Large intestine (tissue), 12 donors: ENCODE data around the gene ZNF85. TPM values are rescaled to one million over a fixed set of nuclear protein-coding genes. Genes with fewer than 3 reads are reported as not detected.
"Not testable (repeated sequence)": the region's sequence is repeated elsewhere in the genome, so short reads cannot be mapped to it uniquely, and the experiment has no call there.

Source experiments
- DNase-seq, 2 donors: peaks; one replicate each; pipeline versions ENCODE4 v3.0.0 to v3.0.0-alpha.2; 2013
- H3K27ac ChIP-seq: one replicate; pipeline ENCODE4 v1.5.1; 2013; ENCODE audit warnings: low read length
- H3K27me3 ChIP-seq: 2 replicates; pipeline ENCODE4 v1.6.1; 2013; ENCODE audit warnings: low read length; ENCODE audit not compliant: control insufficient read depth, insufficient read depth
- H3K36me3 ChIP-seq: 2 replicates; pipeline ENCODE4 v1.6.1; 2013; ENCODE audit warnings: low read length; ENCODE audit not compliant: control insufficient read depth, insufficient read depth
- H3K4me1 ChIP-seq: one replicate; pipeline ENCODE4 v1.6.1; 2013; ENCODE audit warnings: low read length; ENCODE audit not compliant: control insufficient read depth, insufficient read depth
- H3K4me3 ChIP-seq: one replicate; pipeline ENCODE4 v1.5.1; 2013; ENCODE audit warnings: low read length
- H3K9me3 ChIP-seq: one replicate; pipeline ENCODE4 v1.6.1; 2013; ENCODE audit warnings: mild to moderate bottlenecking, low read depth, low read length, moderate library complexity; ENCODE audit not compliant: control insufficient read depth
- WGBS: methylation state at CpG from one replicate; pipeline ENCODE4 v1.1.5; 2013; ENCODE audit warnings: low lambda C conversion rate; ENCODE audit not compliant: insufficient coverage; 5-methylcytosine and 5-hydroxymethylcytosine counted together
- long read RNA-seq, 11 donors: transcript quantifications; one replicate each; lab custom pipeline, GENCODE V29; 2026
- polyA plus RNA-seq: library from polyadenylated mRNA; unstranded; fragments of 120-200 nt; gene quantifications from one replicate; pipeline ENCODE4 v1.2.1, GENCODE V29; 2013

ZNF85 gene
- polyA plus RNA-seq, result 9.1 TPM
- long read RNA-seq, donor 1, partial matches to known transcripts, result 0 of 2 reads
- long read RNA-seq, donor 1, other reads (novel, unspliced or antisense), result 0 of 2 reads
- long read RNA-seq, donor 2, partial matches to known transcripts, result 0 of 2 reads
- long read RNA-seq, donor 2, other reads (novel, unspliced or antisense), result 0 of 2 reads
- long read RNA-seq, donor 3, result 0 reads
- long read RNA-seq, donor 4, result 0 reads
- long read RNA-seq, donor 5, result 0 reads
- long read RNA-seq, donor 6, partial matches to known transcripts, result 0 of 2 reads
- long read RNA-seq, donor 6, other reads (novel, unspliced or antisense), result 0 of 2 reads
- long read RNA-seq, donor 7, partial matches to known transcripts, result 0 of 5 reads
- long read RNA-seq, donor 7, other reads (novel, unspliced or antisense), result 0 of 5 reads
- long read RNA-seq, donor 8, partial matches to known transcripts, result 0 of 2 reads
- long read RNA-seq, donor 8, other reads (novel, unspliced or antisense), result 0 of 2 reads
- long read RNA-seq, donor 9, partial matches to known transcripts, result 0 of 2 reads
- long read RNA-seq, donor 9, other reads (novel, unspliced or antisense), result 0 of 2 reads
- long read RNA-seq, donor 10, partial matches to known transcripts, result 0 of 3 reads
- long read RNA-seq, donor 10, other reads (novel, unspliced or antisense), result 0 of 3 reads
- long read RNA-seq, donor 11, partial matches to known transcripts, result 0 of 3 reads
- long read RNA-seq, donor 11, other reads (novel, unspliced or antisense), result 0 of 3 reads

GRCh38 chr19:20923077-20923871, at the start of gene ZNF85:
ZNF85 (plus strand) TSS chr19:20923251; CDS start chr19:20923401, 150 bp downstream.
- no peaks in the 10 kb centered on the region for H3K36me3 ChIP-seq
- no peaks in the 10 kb centered on the region for H3K27me3 ChIP-seq
- no peaks in the 10 kb centered on the region for H3K4me1 ChIP-seq
- H3K27ac ChIP-seq, result peak within 1 kb of the TSS; percentile 84
- H3K4me3 ChIP-seq, result peak within 1 kb of the TSS; percentile 57
- no CpG with 5 or more reads among the region's 38 CpGs for WGBS
- H3K9me3 ChIP-seq, result no peaks in the 10 kb centered on the region
- peak; percentile 81 to 94 for DNase-seq

GRCh38 chr19:20879501-20879900, 43.5 kb upstream of the ZNF85 start:
- H3K4me1 ChIP-seq, result no peaks in the 10 kb centered on the region
- H3K4me3 ChIP-seq, result no peak overlapping the region
- H3K27me3 ChIP-seq, result no peaks in the 10 kb centered on the region
- H3K27ac ChIP-seq, result no peak overlapping the region
- H3K36me3 ChIP-seq, result no peaks in the 10 kb centered on the region
- DNase-seq, result no peak
- WGBS, result no CpG with 5 or more reads among the region's 1 CpG
- H3K9me3 ChIP-seq, result no peaks in the 10 kb centered on the region

- Histone ChIP-seq H3K36me3 (no peaks in the 10 kb centered on the region), H3K27me3 (no peaks in the 10 kb centered on the region), H3K4me1 (no peaks in the 10 kb centered on the region), H3K27ac (no peak overlapping the region), H3K4me3 (no peak overlapping the region), H3K9me3 (no peaks in the 10 kb centered on the region)
- DNase-seq, result no peak
- WGBS, result 100% methylated on average over 1 of the region's 3 CpGs
Measured at GRCh38 chr19:20912973-20913372, 10.1 kb upstream of the ZNF85 start.

GRCh38 chr19:20925481-20925880, 2.4 kb downstream of the ZNF85 start:
- no peak overlapping the region for H3K4me3 ChIP-seq
- H3K27ac ChIP-seq, result no peak overlapping the region
- no peaks in the 10 kb centered on the region for H3K27me3 ChIP-seq
- H3K9me3 ChIP-seq, result no peaks in the 10 kb centered on the region
- H3K4me1 ChIP-seq, result no peaks in the 10 kb centered on the region
- WGBS, result no CpG with 5 or more reads among the region's 2 CpGs
- H3K36me3 ChIP-seq, result peaks cover 2% of the 10 kb centered on the region
- DNase-seq, result no peak

GRCh38 chr19:20926796-20927195, 3.7 kb downstream of the ZNF85 start:
- H3K36me3 ChIP-seq, result peaks cover 2% of the 10 kb centered on the region
- no peaks in the 10 kb centered on the region for H3K27me3 ChIP-seq
- H3K4me3 ChIP-seq, result no peak overlapping the region
- no peaks in the 10 kb centered on the region for H3K4me1 ChIP-seq
- 60% methylated on average over 1 of the region's 1 CpG for WGBS
- H3K27ac ChIP-seq, result no peak overlapping the region
- H3K9me3 ChIP-seq, result no peaks in the 10 kb centered on the region
- DNase-seq, result peak in 1 of 2 donors; percentile 24

- Histone ChIP-seq H3K9me3 (no peaks in the 10 kb centered on the region), H3K27ac (no peak overlapping the region), H3K36me3 (peaks cover 2% of the 10 kb centered on the region), H3K4me1 (no peaks in the 10 kb centered on the region), H3K4me3 (no peak overlapping the region), H3K27me3 (no peaks in the 10 kb centered on the region)
- no peak for DNase-seq
- no CpG with 5 or more reads among the region's 1 CpG for WGBS
Measured at GRCh38 chr19:20928371-20928770, 5.3 kb downstream of the ZNF85 start.

GRCh38 chr19:20936322-20936947, 13.4 kb downstream of the ZNF85 start:
- not testable (repeated sequence) for H3K9me3 ChIP-seq, H3K36me3 ChIP-seq, H3K27ac ChIP-seq, DNase-seq, H3K4me3 ChIP-seq, H3K27me3 ChIP-seq, H3K4me1 ChIP-seq
- WGBS, result 100% methylated on average over 2 of the region's 5 CpGs

- WGBS, result no CpG with 5 or more reads among the region's 41 CpGs
- not testable (repeated sequence) for H3K27me3 ChIP-seq, DNase-seq, H3K36me3 ChIP-seq, H3K4me1 ChIP-seq, H3K4me3 ChIP-seq, H3K27ac ChIP-seq
- H3K9me3 ChIP-seq, result peaks cover 12% of the 10 kb centered on the region
Measured at GRCh38 chr19:20952561-20953095, 29.6 kb downstream of the ZNF85 start.

- H3K4me3 ChIP-seq, result no peak overlapping the region
- H3K27me3 ChIP-seq, result no peaks in the 10 kb centered on the region
- no peaks in the 10 kb centered on the region for H3K9me3 ChIP-seq
- no peak overlapping the region for H3K27ac ChIP-seq
- no peaks in the 10 kb centered on the region for H3K4me1 ChIP-seq
- DNase-seq, result no peak
- no peaks in the 10 kb centered on the region for H3K36me3 ChIP-seq
- 60% methylated on average over 1 of the region's 4 CpGs for WGBS
Measured at GRCh38 chr19:20964798-20965197, 41.7 kb downstream of the ZNF85 start.
